Liver (tissue), 9 donors: ENCODE results near the gene PLA2G4B. TPM values are rescaled to one million over a fixed set of nuclear protein-coding genes. Genes with fewer than 3 reads are reported as not detected.

Experiments used
- DNase-seq: peaks from one replicate; pipeline ENCODE4 v3.0.0-alpha.2; 2017; ENCODE audit warnings: low spot score
- H3K27ac ChIP-seq, 2 donors: one replicate each; pipeline ENCODE4 v1.7.0; 2013; ENCODE audit warnings: inconsistent platforms in 2 of 2, low read length in 2 of 2, control low read depth in 1 of 2, low read depth in 1 of 2, mild to moderate bottlenecking in 1 of 2
- H3K27me3 ChIP-seq, 4 donors: one replicate each; pipeline versions ENCODE4 v1.6.1 to v1.7.0; 2013; ENCODE audit warnings: low read length in 3 of 4, inconsistent platforms in 1 of 4, mild to moderate bottlenecking in 1 of 4, moderate library complexity in 1 of 4; ENCODE audit not compliant: control insufficient read depth in 4 of 4, insufficient read depth in 4 of 4
- H3K36me3 ChIP-seq, 4 donors: one replicate each; pipeline versions ENCODE4 v1.6.1 to v1.7.0; 2013; ENCODE audit warnings: low read length in 3 of 4, mild to moderate bottlenecking in 3 of 4, low read depth in 1 of 4, moderate library complexity in 1 of 4; ENCODE audit not compliant: control insufficient read depth in 4 of 4, insufficient read depth in 3 of 4
- H3K4me1 ChIP-seq, 4 donors: one replicate each; pipeline versions ENCODE4 v1.6.1 to v1.7.0; 2013; ENCODE audit warnings: low read length in 3 of 4, mild to moderate bottlenecking in 3 of 4, moderate library complexity in 1 of 4; ENCODE audit not compliant: control insufficient read depth in 4 of 4, insufficient read depth in 4 of 4
- H3K4me3 ChIP-seq, 3 donors: one replicate each; pipeline versions ENCODE4 v1.6.1 to v1.7.0; 2013; ENCODE audit warnings: low read length in 3 of 3, control low read depth in 1 of 3, low read depth in 1 of 3, mild to moderate bottlenecking in 1 of 3
- H3K9ac ChIP-seq, 2 donors: one replicate each; pipeline ENCODE4 v1.7.0; 2013; ENCODE audit warnings: low read length in 2 of 2, mild to moderate bottlenecking in 2 of 2, moderate library complexity in 2 of 2, control low read depth in 1 of 2, low read depth in 1 of 2
- H3K9me3 ChIP-seq, 4 donors: one replicate each; pipeline versions ENCODE4 v1.6.1 to v1.7.0; 2013; ENCODE audit warnings: low read length in 3 of 4; ENCODE audit not compliant: control insufficient read depth in 4 of 4
- CTCF ChIP-seq: fragments of 150-350 bp; IDR thresholded peaks from 2 replicates; pipeline ENCODE4 v1.5.1; 2017; ENCODE audit warnings: improper control_type of control experiment, low read depth, low read length; ENCODE audit not compliant: missing input control
- EGR1 ChIP-seq, 2 donors: IDR thresholded peaks; 2 replicates each; pipeline ENCODE4 v1.6.1; 2016 to 2018; ENCODE audit warnings: antibody characterized with exemption in 2 of 2, low read depth in 2 of 2
- GABPA ChIP-seq, 2 donors: IDR thresholded peaks in 1 of 2; conservative IDR thresholded peaks in 1 of 2; 2 replicates each; pipeline ENCODE4 v1.6.1; 2016; ENCODE audit warnings: antibody characterized with exemption in 2 of 2, mild to moderate bottlenecking in 1 of 2, moderate library complexity in 1 of 2
- HNF4A ChIP-seq, 2 donors: conservative IDR thresholded peaks; 2 replicates each; pipeline ENCODE4 v1.6.1; 2016; ENCODE audit warnings: antibody characterized with exemption in 2 of 2, mild to moderate bottlenecking in 2 of 2
- HNF4G ChIP-seq: IDR thresholded peaks from 2 replicates; pipeline ENCODE4 v1.6.1; 2016; ENCODE audit warnings: antibody characterized with exemption
- JUND ChIP-seq, 2 donors: IDR thresholded peaks; 2 replicates each; pipeline ENCODE4 v1.6.1; 2016; ENCODE audit warnings: antibody characterized with exemption in 2 of 2
- NR2F2 ChIP-seq: IDR thresholded peaks from 2 replicates; pipeline ENCODE4 v1.6.1; 2016; ENCODE audit warnings: antibody characterized with exemption
- RAD21 ChIP-seq, 2 donors: IDR thresholded peaks; 2 replicates each; pipeline ENCODE4 v1.6.1; 2016; ENCODE audit warnings: antibody characterized with exemption in 2 of 2, mild to moderate bottlenecking in 2 of 2
- REST ChIP-seq: IDR thresholded peaks from 2 replicates; pipeline ENCODE4 v1.6.1; 2016; ENCODE audit warnings: antibody characterized with exemption, mild to moderate bottlenecking
- RXRA ChIP-seq, 2 donors: IDR thresholded peaks; 2 replicates each; pipeline ENCODE4 v1.6.1; 2017 to 2018; ENCODE audit warnings: antibody characterized with exemption in 2 of 2, mild to moderate bottlenecking in 1 of 2
- TAF1 ChIP-seq: conservative IDR thresholded peaks from 2 replicates; pipeline ENCODE4 v1.6.1; 2016; ENCODE audit warnings: antibody characterized with exemption, mild to moderate bottlenecking
- ZBTB33 ChIP-seq: IDR thresholded peaks from 2 replicates; pipeline ENCODE4 v1.6.1; 2016; ENCODE audit warnings: antibody characterized with exemption
- WGBS: extraction: QIAGEN DNeasy Blood & Tissue Kit; methylation state at CpG from one replicate; pipeline ENCODE4 v1.1.7; 2013; 5-methylcytosine and 5-hydroxymethylcytosine counted together
- polyA plus RNA-seq, 2 donors: library from polyadenylated mRNA; stranded (reverse) in 1 of 2; unstranded in 1 of 2; fragments of 200-250 nt in 1 of 2; fragments of >200 nt in 1 of 2; fragmentation: Nextera tagmentation in 1 of 2; extraction: Ambion mirVana in 1 of 2; gene quantifications; one replicate each; pipeline versions ENCODE4 v1.2.1 to v1.2.3, GENCODE V29; 2013 to 2015
- total RNA-seq, 2 donors: library from RNA; depleted of rRNA; stranded (reverse); fragments of >200 nt; gene quantifications; one replicate each; pipeline ENCODE4 v1.2.3, GENCODE V29; 2014
- TF ChIP-seq, protein P1 (sequence below): IDR thresholded peaks from 2 replicates; pipeline ENCODE4 v1.6.1; 2016; ENCODE audit warnings: antibody characterized with exemption
- donor health status: healthy.
- donor health status: healthy.
- donor health status: healthy.
- donor health status: healthy.
- donor health status: healthy.

PLA2G4B gene
- total and polyA plus RNA-seq, 4 donors: 0.33 to 3.6 (median 2.3) TPM

- TF ChIP-seq HNF4A (conservative IDR thresholded peaks at IDR 0.05) (no peak), RXRA (IDR thresholded peaks at IDR 0.05) (no peak), NR2F2 (peak; percentile 92), EGR1 (IDR thresholded peaks at IDR 0.05; ENCODE audit: low read depth in 2 of 2) (no peak), RAD21 (IDR thresholded peaks at IDR 0.05) (peak in 1 of 2 donors; percentile 65), TAF1 (no peak), REST (no peak), CTCF (peak; percentile 22)
- TF ChIP-seq, protein P1, sequence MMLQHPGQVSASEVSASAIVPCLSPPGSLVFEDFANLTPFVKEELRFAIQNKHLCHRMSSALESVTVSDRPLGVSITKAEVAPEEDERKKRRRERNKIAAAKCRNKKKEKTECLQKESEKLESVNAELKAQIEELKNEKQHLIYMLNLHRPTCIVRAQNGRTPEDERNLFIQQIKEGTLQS: no peak
- no peak for DNase-seq
- 56% methylated on average over 15 of the region's 15 CpGs for WGBS
- Histone ChIP-seq H3K27ac (no peak overlapping the region), H3K9ac (no peak overlapping the region), H3K36me3 (no peaks in the 10 kb centered on the region), H3K4me3 (no peak overlapping the region), H3K9me3 (no peaks in the 10 kb centered on the region), H3K27me3 (no peaks in the 10 kb centered on the region), H3K4me1 (no peaks in the 10 kb centered on the region)
Measured at GRCh38 chr15:41860049-41860828, 21.6 kb downstream of the PLA2G4B start.

DNA sequence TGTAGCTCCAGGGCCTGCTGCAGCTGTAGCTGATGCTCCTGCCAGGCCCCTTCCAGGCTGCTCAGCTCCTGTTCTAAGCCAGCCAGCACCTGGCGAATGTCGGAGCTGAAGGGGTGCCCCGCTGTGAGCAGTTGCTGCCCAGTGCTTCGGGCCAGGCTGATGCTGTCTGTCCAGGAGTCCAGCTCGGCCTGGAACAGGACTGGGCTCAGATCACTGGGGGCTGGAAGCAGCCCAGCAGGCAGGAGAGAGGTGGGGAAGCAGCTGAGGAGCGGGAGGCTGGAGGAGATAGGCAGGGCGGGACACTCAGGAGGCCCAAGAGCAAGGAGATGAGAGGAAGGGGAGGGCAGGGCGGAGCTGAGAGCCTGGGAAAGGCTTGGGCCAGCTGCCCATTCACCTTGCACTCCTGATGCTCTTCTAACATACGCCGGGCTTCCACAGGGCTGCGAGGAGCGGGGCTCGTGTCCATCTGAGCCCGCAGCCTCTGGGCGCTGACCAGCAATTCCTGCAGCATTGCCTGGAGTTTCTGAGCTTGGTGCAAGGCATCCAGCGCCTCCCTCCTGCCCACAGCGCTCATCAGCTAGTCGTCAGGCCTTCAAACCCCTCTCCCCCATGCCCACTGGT, 23.2 kb downstream of the PLA2G4B start:
- no peak for TF ChIP-seq EGR1 (IDR thresholded peaks at IDR 0.05; ENCODE audit: low read depth in 2 of 2)
- no peak for TF ChIP-seq JUND (IDR thresholded peaks at IDR 0.05)
- no peak for TF ChIP-seq GABPA (IDR thresholded peaks at IDR 0.05 in 1 of 2, conservative IDR thresholded peaks at IDR 0.05 in 1 of 2)
- TF ChIP-seq CTCF: no peak
- TF ChIP-seq, protein P1: no peak
- TF ChIP-seq NR2F2: no peak
- no peak for TF ChIP-seq HNF4G
- no peak for TF ChIP-seq RAD21 (IDR thresholded peaks at IDR 0.05)
- no peak for TF ChIP-seq REST
- no peak for TF ChIP-seq ZBTB33
- H3K4me1 ChIP-seq: peaks cover 0 to 8% (median 6%) of the 10 kb centered on the region in 4 donors
- no peaks in the 10 kb centered on the region for H3K27me3 ChIP-seq
- H3K9me3 ChIP-seq: no peaks in the 10 kb centered on the region
- no peak overlapping the region for H3K4me3 ChIP-seq
- no peak for DNase-seq
- no peak overlapping the region for H3K9ac ChIP-seq
- H3K36me3 ChIP-seq: no peaks in the 10 kb centered on the region
- H3K27ac ChIP-seq: no peak overlapping the region
- 96% methylated on average over 18 of the region's 18 CpGs for WGBS
